ENCODE results near the gene CYP2W1.

DNA sequence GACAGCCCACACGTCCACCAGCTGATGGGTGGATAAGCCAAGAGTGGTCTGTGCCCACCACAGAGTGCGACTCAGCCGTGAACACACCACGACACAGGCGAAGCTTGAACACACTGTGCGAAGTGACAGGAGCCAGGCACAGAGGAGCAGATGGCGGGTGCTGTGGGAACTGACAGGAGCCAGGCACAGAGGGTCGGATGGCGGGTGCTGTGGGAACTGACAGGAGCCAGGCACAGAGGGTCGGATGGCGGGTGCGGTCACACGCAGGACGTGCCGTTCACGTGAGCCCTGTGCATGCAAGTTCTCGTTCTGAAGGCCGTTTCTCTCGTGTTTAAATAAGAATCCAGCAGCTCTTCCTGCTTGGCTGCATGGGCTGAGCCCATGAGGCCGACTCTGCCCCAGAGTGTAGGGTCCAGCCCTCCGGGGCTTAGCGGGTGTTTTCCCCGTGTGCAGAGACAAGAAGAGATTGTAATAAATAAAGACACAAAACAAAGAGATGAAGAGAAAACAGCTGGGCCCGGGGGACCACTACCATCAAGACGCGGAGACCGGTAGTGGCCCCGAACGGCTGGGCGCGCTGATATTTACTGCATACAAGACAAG, 22.6 kb upstream of the CYP2W1 start:
- no peak for TF ChIP-seq POLR2A (IDR thresholded peaks at IDR 0.05)
- TF ChIP-seq, protein P1, sequence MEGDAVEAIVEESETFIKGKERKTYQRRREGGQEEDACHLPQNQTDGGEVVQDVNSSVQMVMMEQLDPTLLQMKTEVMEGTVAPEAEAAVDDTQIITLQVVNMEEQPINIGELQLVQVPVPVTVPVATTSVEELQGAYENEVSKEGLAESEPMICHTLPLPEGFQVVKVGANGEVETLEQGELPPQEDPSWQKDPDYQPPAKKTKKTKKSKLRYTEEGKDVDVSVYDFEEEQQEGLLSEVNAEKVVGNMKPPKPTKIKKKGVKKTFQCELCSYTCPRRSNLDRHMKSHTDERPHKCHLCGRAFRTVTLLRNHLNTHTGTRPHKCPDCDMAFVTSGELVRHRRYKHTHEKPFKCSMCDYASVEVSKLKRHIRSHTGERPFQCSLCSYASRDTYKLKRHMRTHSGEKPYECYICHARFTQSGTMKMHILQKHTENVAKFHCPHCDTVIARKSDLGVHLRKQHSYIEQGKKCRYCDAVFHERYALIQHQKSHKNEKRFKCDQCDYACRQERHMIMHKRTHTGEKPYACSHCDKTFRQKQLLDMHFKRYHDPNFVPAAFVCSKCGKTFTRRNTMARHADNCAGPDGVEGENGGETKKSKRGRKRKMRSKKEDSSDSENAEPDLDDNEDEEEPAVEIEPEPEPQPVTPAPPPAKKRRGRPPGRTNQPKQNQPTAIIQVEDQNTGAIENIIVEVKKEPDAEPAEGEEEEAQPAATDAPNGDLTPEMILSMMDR (IDR thresholded peaks at IDR 0.05), result no peak
